HCT116 (cell line): ENCODE results near the gene EXOC6B. TPM values are rescaled to one million over a fixed set of nuclear protein-coding genes. Genes with fewer than 3 reads are reported as not detected.

Source experiments
- ATAC-seq: fragments of 200-7000 bp; cut with Tn5 transposase; 2 replicates; pipeline ENCODE4 v1.9.1; 2020; ENCODE audit warnings: mild to moderate bottlenecking, moderate library complexity
- BruUV-seq: library from RNA; stranded (reverse); fragments of 400-500 nt; replicated peaks from 2 replicates; lab custom pipeline; 2021; lab: Mats Ljungman, UMichigan
- CTCF ChIA-PET: fragments of 300-600 bp; sonication (Branson Sonifier 250); formaldehyde crosslinking; loops from one replicate; lab custom pipeline; 2021; ENCODE audit warnings: antibody characterized with exemption; lab: Charles Lee
- POLR2A ChIA-PET: fragments of 300-600, 350-600 bp; sonication (Branson Sonifier 250); formaldehyde crosslinking; loops from one replicate; lab custom pipeline; 2021; ENCODE audit warnings: antibody characterized with exemption; lab: Charles Lee
- RAD21 ChIA-PET, 2 experiments: fragments of 300-600 bp; sonication (Branson Sonifier 250); formaldehyde crosslinking; loops; one replicate each; lab custom pipeline; 2023; ENCODE audit warnings: low total read pairs in 2 of 2; ENCODE audit not compliant: uncharacterized antibody in 2 of 2, unreplicated experiment in 2 of 2, low non-redundant PET in 1 of 2; lab: Charles Lee
- DNase-seq: peaks from one replicate; pipeline ENCODE4 v3.0.0-alpha.2; 2010; ENCODE audit warnings: low read depth, low spot score
- H2AFZ ChIP-seq: fragments of 200-600 bp; shearing (Covaris generic), sonication (generic); 2 replicates; pipeline ENCODE4 v1.6.1; 2017; ENCODE audit warnings: low read depth, mixed run types, mixed read lengths, antibody characterized with exemption, low read length; ENCODE audit not compliant: poor library complexity, severe bottlenecking
- H3K27ac ChIP-seq: 2 replicates; pipeline ENCODE4 v1.5.1; 2012; ENCODE audit warnings: low read depth, low read length
- H3K27me3 ChIP-seq: fragments of 200-600 bp; sonication (generic); 2 replicates; pipeline ENCODE4 v1.6.1; 2016; ENCODE audit warnings: mixed run types, low read length, mixed read lengths; ENCODE audit not compliant: insufficient read depth
- H3K36me3 ChIP-seq, 2 experiments: fragments of 200-500 bp in 1 of 2; fragments of 200-600 bp in 1 of 2; sonication (Bioruptor generic) in 1 of 2; sonication (generic) in 1 of 2; 2 replicates each; pipeline versions ENCODE4 v1.5.1 to v1.6.1; 2014 to 2016; ENCODE audit warnings: low read length in 2 of 2, inconsistent platforms in 1 of 2, mixed read lengths in 1 of 2, mixed run types in 1 of 2; ENCODE audit not compliant: insufficient read depth in 2 of 2, control insufficient read depth in 1 of 2
- H3K4me1 ChIP-seq, 2 experiments: fragments of 200-600 bp in 1 of 2; sonication (generic) in 1 of 2; 2 replicates each; pipeline versions ENCODE4 v1.5.1 to v1.6.1; 2012 to 2017; ENCODE audit warnings: low read length in 2 of 2, inconsistent platforms in 1 of 2, mild to moderate bottlenecking in 1 of 2, mixed read lengths in 1 of 2, mixed run types in 1 of 2, moderate library complexity in 1 of 2; ENCODE audit not compliant: insufficient read depth in 2 of 2, control insufficient read depth in 1 of 2
- H3K4me2 ChIP-seq: fragments of 200-600 bp; sonication (generic); 2 replicates; pipeline ENCODE4 v1.6.1; 2017; ENCODE audit warnings: mixed run types, low read length, mixed read lengths
- H3K4me3 ChIP-seq, 2 experiments: fragments of 200-600 bp in 1 of 2; sonication (generic) in 1 of 2; replicated peaks in 1 of 2; 2 replicates each; pipeline ENCODE4 v1.5.1; 2011 to 2016; ENCODE audit warnings: low read length in 2 of 2, control low read depth in 1 of 2, low read depth in 1 of 2, mild to moderate bottlenecking in 1 of 2, mixed read lengths in 1 of 2, mixed run types in 1 of 2
- H3K79me2 ChIP-seq: fragments of 200-600 bp; sonication (generic); 2 replicates; pipeline ENCODE4 v1.6.1; 2017; ENCODE audit warnings: mild to moderate bottlenecking, mixed run types, low read length, moderate library complexity, mixed read lengths; ENCODE audit not compliant: insufficient read depth
- H3K9ac ChIP-seq: fragments of 200-600 bp; sonication (generic); 2 replicates; pipeline ENCODE4 v1.6.1; 2016; ENCODE audit warnings: low read length, mixed read lengths
- H3K9me2 ChIP-seq: fragments of 200-600 bp; sonication (generic), shearing (Covaris generic); 2 replicates; pipeline ENCODE4 v1.6.1; 2017; ENCODE audit warnings: mixed run types, mild to moderate bottlenecking, moderate library complexity; ENCODE audit not compliant: insufficient read depth
- H3K9me3 ChIP-seq, 2 experiments: fragments of 200-500 bp in 1 of 2; fragments of 200-600 bp in 1 of 2; sonication (Bioruptor generic) in 1 of 2; sonication (generic) in 1 of 2; 2 replicates each; pipeline ENCODE4 v1.6.1; 2014 to 2017; ENCODE audit warnings: low read length in 2 of 2, mixed read lengths in 2 of 2, inconsistent platforms in 1 of 2, low read depth in 1 of 2, mild to moderate bottlenecking in 1 of 2, mixed run types in 1 of 2, moderate library complexity in 1 of 2; ENCODE audit not compliant: control insufficient read depth in 1 of 2, insufficient read depth in 1 of 2
- H4K20me1 ChIP-seq: fragments of 200-600 bp; sonication (generic), shearing (Covaris generic); 2 replicates; pipeline ENCODE4 v1.6.1; 2017; ENCODE audit warnings: mixed run types, mild to moderate bottlenecking, moderate library complexity; ENCODE audit not compliant: insufficient read depth
- ATF3 ChIP-seq: IDR thresholded peaks from 2 replicates; pipeline ENCODE4 v1.6.1; 2012
- CBX3 ChIP-seq: IDR thresholded peaks from 2 replicates; pipeline ENCODE4 v1.6.1; 2012; ENCODE audit warnings: low read depth
- CEBPB ChIP-seq: IDR thresholded peaks from 2 replicates; pipeline ENCODE4 v1.6.1; 2012; ENCODE audit warnings: low read depth
- CTCF ChIP-seq, 3 experiments: fragments of 200-600 bp in 1 of 3; sonication (generic) in 1 of 3; IDR thresholded peaks in 2 of 3; conservative IDR thresholded peaks in 1 of 3; 2 replicates each; pipeline ENCODE4 v1.5.1; 2012 to 2017; ENCODE audit warnings: low read depth in 2 of 3, low read length in 2 of 3, antibody characterized with exemption in 1 of 3, borderline replicate concordance in 1 of 3, control low read depth in 1 of 3, mild to moderate bottlenecking in 1 of 3, mixed read lengths in 1 of 3, mixed run types in 1 of 3, moderate library complexity in 1 of 3; ENCODE audit not compliant: insufficient read depth in 1 of 3
- EGR1 ChIP-seq: IDR thresholded peaks from 2 replicates; pipeline ENCODE4 v1.6.1; 2012; ENCODE audit warnings: low read depth
- ELF1 ChIP-seq: IDR thresholded peaks from 2 replicates; pipeline ENCODE4 v1.6.1; 2012; ENCODE audit warnings: low read depth, borderline replicate concordance
- EZH2phosphoT487 ChIP-seq: fragments of 200-600 bp; IDR thresholded peaks from 2 replicates; pipeline ENCODE4 v1.6.1; 2018; ENCODE audit warnings: antibody characterized with exemption, borderline replicate concordance
- FOSL1 ChIP-seq: IDR thresholded peaks from 2 replicates; pipeline ENCODE4 v1.6.1; 2012; ENCODE audit warnings: low read depth
- MAX ChIP-seq: IDR thresholded peaks from 2 replicates; pipeline ENCODE4 v1.6.1; 2012
- POLR2AphosphoS5 ChIP-seq: IDR thresholded peaks from 2 replicates; pipeline ENCODE4 v1.6.1; 2011; ENCODE audit warnings: mild to moderate bottlenecking, low read depth, low read length, moderate library complexity
- RAD21 ChIP-seq: IDR thresholded peaks from 2 replicates; pipeline ENCODE4 v1.6.1; 2012; ENCODE audit warnings: low read depth, mild to moderate bottlenecking
- REST ChIP-seq: IDR thresholded peaks from 2 replicates; pipeline ENCODE4 v1.6.1; 2012; ENCODE audit warnings: low read depth
- SIN3A ChIP-seq: IDR thresholded peaks from 2 replicates; pipeline ENCODE4 v1.6.1; 2012; ENCODE audit warnings: low read depth
- SP1 ChIP-seq: IDR thresholded peaks from 2 replicates; pipeline ENCODE4 v1.6.1; 2012; ENCODE audit warnings: low read depth
- SRF ChIP-seq: IDR thresholded peaks from 2 replicates; pipeline ENCODE4 v1.6.1; 2012; ENCODE audit warnings: low read depth
- TCF7L2 ChIP-seq: IDR thresholded peaks from 2 replicates; pipeline ENCODE4 v1.7.0; 2011; ENCODE audit warnings: borderline replicate concordance, inconsistent platforms; ENCODE audit not compliant: insufficient read depth, insufficient read length; ENCODE audit errors: extremely low read depth
- ZBTB33 ChIP-seq: IDR thresholded peaks from 2 replicates; pipeline ENCODE4 v1.6.1; 2011; ENCODE audit warnings: mild to moderate bottlenecking, low read length, moderate library complexity; ENCODE audit not compliant: insufficient replicate concordance; ENCODE audit errors: extremely low read depth
- ZFX ChIP-seq: fragments of 450-650 bp; IDR thresholded peaks from 2 replicates; pipeline ENCODE4 v1.6.1; 2017
- ZNF274 ChIP-seq: fragments of 200-500 bp; sonication (Bioruptor generic); IDR thresholded peaks from 2 replicates; pipeline ENCODE4 v1.6.1; 2014; ENCODE audit warnings: mild to moderate bottlenecking, low read depth, low read length, inconsistent platforms
- intact Hi-C: fragments of 100-400 bp; cut with micrococcal nuclease; formaldehyde crosslinking; loops from 2 replicates; pipeline ENCODE4 v1.10.0; 2022
- total RNA-seq: library from RNA; stranded (reverse); gene quantifications from one replicate; pipeline ENCODE4 v1.2.1, GENCODE V29; 2021; ENCODE audit not compliant: unreplicated experiment

Gene EXOC6B
- total RNA-seq, 1 experiment from 2014 or later, result 25.4 TPM

- POLR2A ChIA-PET, result no interaction called here
- ATAC-seq, result no peak
- intact Hi-C loops, result no loop called here
- DNase-seq, result no peak
- peaks cover 5% of the 10 kb centered on the region; the same call in 1 of the 2 replicates for H3K9me2 ChIP-seq
- RAD21 ChIA-PET, result no interaction called here
- no peak for TF ChIP-seq EGR1
- TF ChIP-seq ZFX, result no peak
- no peak for TF ChIP-seq CTCF (IDR thresholded peaks at IDR 0.05 in 2 of 3, conservative IDR thresholded peaks at IDR 0.05 in 1 of 3; ENCODE audit: borderline replicate concordance in 1 of 3, insufficient read depth in 1 of 3, low read depth in 2 of 3, low read length in 2 of 3)
- no peak for TF ChIP-seq CEBPB
- no peak for TF ChIP-seq ZBTB33
- TF ChIP-seq ZNF274, result no peak
- TF ChIP-seq ELF1, result no peak
- TF ChIP-seq RAD21, result no peak
- TF ChIP-seq TCF7L2, result no peak
- no peak for TF ChIP-seq FOSL1
- no peak for TF ChIP-seq SP1
- TF ChIP-seq MAX, result no peak
- TF ChIP-seq EZH2phosphoT487, result no peak
- no peak for TF ChIP-seq CBX3
- TF ChIP-seq REST, result no peak
- TF ChIP-seq SIN3A, result no peak
- no peak for TF ChIP-seq SRF
- TF ChIP-seq ATF3, result no peak
- TF ChIP-seq POLR2AphosphoS5, result no peak
- H3K4me3 ChIP-seq, result no peak overlapping the region
- CTCF ChIA-PET, result no interaction called here
- no peaks in the 10 kb centered on the region for H3K79me2 ChIP-seq
- H3K9ac ChIP-seq, result no peak overlapping the region
- no TSS peak for BruUV-seq
- no peaks in the 10 kb centered on the region for H3K36me3 ChIP-seq
- no peaks in the 10 kb centered on the region for H3K9me3 ChIP-seq
- no peak overlapping the region for H3K27ac ChIP-seq
- H3K4me1 ChIP-seq, result peaks cover 0 to 2% of the 10 kb centered on the region in 2 experiments; a peak in 3 of 4 replicates
- H3K27me3 ChIP-seq, result no peaks in the 10 kb centered on the region
- H3K4me2 ChIP-seq, result no peak overlapping the region
- no peaks in the 10 kb centered on the region for H4K20me1 ChIP-seq
- H2AFZ ChIP-seq, result no peak overlapping the region
These were observed 7.4 kb upstream of the EXOC6B start for GRCh38 chr2:72833084-72833714.
